Measurements from ENCODE around the gene WASHC2C.
"Not testable (repeated sequence)": the region's sequence is repeated elsewhere in the genome, so short reads cannot be mapped to it uniquely, and the experiment has no call there.

- TF ChIP-seq POLR2AphosphoS5, CTCF, POLR2A (IDR thresholded peaks at IDR 0.05): not testable (repeated sequence)
These were observed 427 bp downstream of the WASHC2C start for GRCh38 chr10:45727421-45727965.

Data from stomach (tissue), 4 donors.